Activated CD8-positive, alpha-beta memory T cell treated with anti-CD3 and anti-CD28 coated beads, Interleukin-2, amount 10 ng/mL, durations not matched to agents 7 days and 5 days (primary cell): ENCODE results near the gene IRGQ. TPM values are rescaled to one million over a fixed set of nuclear protein-coding genes. Genes with fewer than 3 reads are reported as not detected.
"Not testable (repeated sequence)": the region's sequence is repeated elsewhere in the genome, so short reads cannot be mapped to it uniquely, and the experiment has no call there.

ENCODE experiments used
- ATAC-seq: fragments of 150-1000 bp; cut with Tn5 transposase; one replicate; pipeline ENCODE4 v1.10.0; 2021; ENCODE audit warnings: moderate library complexity
- CTCF ChIA-PET: fragments of 350-600 bp; sonication (Branson Sonifier 250); formaldehyde crosslinking; loops from one replicate; lab custom pipeline; 2021; ENCODE audit warnings: antibody characterized with exemption; lab: Charles Lee
- DNase-seq: peaks from one replicate; pipeline ENCODE4 v3.0.0-alpha.2; 2020
- H3K27ac Mint-ChIP-seq: one replicate; pipeline ENCODE4 v1.8.0; 2021; ENCODE audit warnings: mild to moderate bottlenecking, mixed read lengths
- H3K27me3 Mint-ChIP-seq: one replicate; pipeline ENCODE4 v1.8.0; 2021; ENCODE audit warnings: mixed read lengths
- H3K36me3 Mint-ChIP-seq: one replicate; pipeline ENCODE4 v1.8.0; 2021; ENCODE audit warnings: mild to moderate bottlenecking, mixed read lengths
- H3K4me1 Mint-ChIP-seq: one replicate; pipeline ENCODE4 v1.8.0; 2021; ENCODE audit warnings: mixed read lengths
- H3K4me3 Mint-ChIP-seq: one replicate; pipeline ENCODE4 v1.8.0; 2021; ENCODE audit warnings: mild to moderate bottlenecking, moderate library complexity, mixed read lengths
- H3K9me3 Mint-ChIP-seq: one replicate; pipeline ENCODE4 v1.8.0; 2022; ENCODE audit warnings: low read depth, mixed read lengths
- total RNA-seq, 2 experiments: library from RNA; stranded (reverse); gene quantifications; one replicate each; pipeline ENCODE4 v1.2.3, GENCODE V29; 2021

The IRGQ gene
- total RNA-seq, 2 experiments from 2014 or later, result 12.9 to 23.0 TPM

- Mint-ChIP-seq H3K36me3 (peaks cover 11% of the 10 kb centered on the region), H3K4me1 (peaks cover 26% of the 10 kb centered on the region), H3K27ac (no peak overlapping the region), H3K4me3 (no peak overlapping the region), H3K9me3 (no peaks in the 10 kb centered on the region), H3K27me3 (no peaks in the 10 kb centered on the region)
- DNase-seq (no peak), ATAC-seq (no peak)
- CTCF ChIA-PET, result interaction anchor here (0.9 to 6.4 kb wide), 2 partner anchors 10 to 36 kb away, joined by 4 to 173 read pairs; no protein-coding TSS in a partner anchor
These were observed 3.8 kb downstream of the IRGQ start for GRCh38 chr19:43591904-43592772.

- no peak for DNase-seq
- Mint-ChIP-seq H3K36me3 (peaks cover 21% of the 10 kb centered on the region), H3K27ac (peak overlapping the region; percentile 72), H3K9me3 (no peaks in the 10 kb centered on the region), H3K4me1 (peaks cover 26% of the 10 kb centered on the region), H3K27me3 (no peaks in the 10 kb centered on the region), H3K4me3 (no peak overlapping the region)
- CTCF ChIA-PET, result interaction anchor here (0.7 to 2.7 kb wide), 3 partner anchors 31 to 143 kb away, joined by 3 to 14 read pairs (median 11); no protein-coding TSS in a partner anchor
- ATAC-seq, result no peak
These were observed 6.3 kb downstream of the IRGQ start for GRCh38 chr19:43589678-43590077.

- CTCF ChIA-PET, result interaction anchor here (0.7 to 2.7 kb wide), 3 partner anchors 30 to 142 kb away, joined by 3 to 14 read pairs (median 11); no protein-coding TSS in a partner anchor
- H3K4me1 Mint-ChIP-seq, result peaks cover 25% of the 10 kb centered on the region
- DNase-seq (no peak), ATAC-seq (no peak)
- H3K4me3 Mint-ChIP-seq, result no peak overlapping the region
- no peaks in the 10 kb centered on the region for H3K27me3 Mint-ChIP-seq
- H3K9me3 Mint-ChIP-seq, result no peaks in the 10 kb centered on the region
- peaks cover 24% of the 10 kb centered on the region for H3K36me3 Mint-ChIP-seq
- peak overlapping the region; percentile 72 for H3K27ac Mint-ChIP-seq
These were observed 6.7 kb downstream of the IRGQ start for GRCh38 chr19:43589277-43589676.

- peaks cover 21% of the 10 kb centered on the region for H3K36me3 Mint-ChIP-seq
- H3K9me3 Mint-ChIP-seq, ATAC-seq, H3K4me3 Mint-ChIP-seq, DNase-seq, CTCF ChIA-PET, H3K27ac Mint-ChIP-seq, H3K27me3 Mint-ChIP-seq: not testable (repeated sequence)
- peaks cover 34% of the 10 kb centered on the region for H3K4me1 Mint-ChIP-seq
These were observed 8.9 kb downstream of the IRGQ start for GRCh38 chr19:43587029-43587428.

GRCh38 chr19:43586346-43586745 lies 9.6 kb downstream of the IRGQ start:
- H3K27me3 Mint-ChIP-seq, result no peaks in the 10 kb centered on the region
- no peak for ATAC-seq
- no peak overlapping the region for H3K4me3 Mint-ChIP-seq
- CTCF ChIA-PET, result interaction anchor here (7.9 kb wide), 1 partner anchor 9 kb away, joined by 53 read pairs; the partner anchor contains the start of gene IRGQ
- no peak overlapping the region for H3K27ac Mint-ChIP-seq
- H3K36me3 Mint-ChIP-seq, result peaks cover 21% of the 10 kb centered on the region
- peaks cover 40% of the 10 kb centered on the region for H3K4me1 Mint-ChIP-seq
- no peak for DNase-seq
- H3K9me3 Mint-ChIP-seq, result no peaks in the 10 kb centered on the region

- Mint-ChIP-seq H3K4me3 (no peak overlapping the region), H3K9me3 (no peaks in the 10 kb centered on the region), H3K27me3 (no peaks in the 10 kb centered on the region), H3K4me1 (peaks cover 45% of the 10 kb centered on the region), H3K36me3 (peaks cover 18% of the 10 kb centered on the region), H3K27ac (peak overlapping the region; percentile 83)
- CTCF ChIA-PET, result interaction anchor here (0.8 to 7.9 kb wide), 7 partner anchors 10 to 138 kb away, joined by 3 to 53 read pairs (median 4); partner anchors contain the start of gene IRGQ
- DNase-seq (no peak), ATAC-seq (no peak)
These were observed 11.4 kb downstream of the IRGQ start for GRCh38 chr19:43584484-43584883.

GRCh38 chr19:43582495-43582894 lies 13.4 kb downstream of the IRGQ start:
- CTCF ChIA-PET, result interaction anchor here (1.0 to 7.9 kb wide), 3 partner anchors 9 to 28 kb away, joined by 4 to 53 read pairs (median 20); partner anchors contain the start of gene IRGQ
- DNase-seq (no peak), ATAC-seq (no peak)
- Mint-ChIP-seq H3K27me3 (no peaks in the 10 kb centered on the region), H3K9me3 (no peaks in the 10 kb centered on the region), H3K36me3 (peaks cover 17% of the 10 kb centered on the region), H3K4me1 (peaks cover 51% of the 10 kb centered on the region), H3K27ac (peak overlapping the region; percentile 89), H3K4me3 (no peak overlapping the region)

- DNase-seq (no peak), ATAC-seq (no peak)
- CTCF ChIA-PET, result interaction anchor here (1.5 to 7.9 kb wide), 4 partner anchors 13 to 45 kb away, joined by 3 to 53 read pairs (median 15); partner anchors contain the start of gene IRGQ
- Mint-ChIP-seq H3K4me1 (peaks cover 58% of the 10 kb centered on the region), H3K9me3 (no peaks in the 10 kb centered on the region), H3K27ac (peak overlapping the region; percentile 89), H3K36me3 (peaks cover 15% of the 10 kb centered on the region), H3K4me3 (peak overlapping the region; percentile 82), H3K27me3 (no peaks in the 10 kb centered on the region)
These were observed 14.5 kb downstream of the IRGQ start for GRCh38 chr19:43581467-43581866.

GRCh38 chr19:43578787-43579186 lies 17.1 kb downstream of the IRGQ start:
- CTCF ChIA-PET, result interaction anchor here (1.4 to 7.9 kb wide), 3 partner anchors 16 to 24 kb away, joined by 9 to 53 read pairs (median 10); partner anchors contain the start of gene IRGQ
- H3K9me3 Mint-ChIP-seq, result no peaks in the 10 kb centered on the region
- H3K27me3 Mint-ChIP-seq, result no peaks in the 10 kb centered on the region
- no peak for DNase-seq
- peak overlapping the region; percentile 59 for H3K27ac Mint-ChIP-seq
- no peak for ATAC-seq
- H3K4me3 Mint-ChIP-seq, result peak overlapping the region; percentile 82
- peaks cover 3% of the 10 kb centered on the region for H3K36me3 Mint-ChIP-seq
- H3K4me1 Mint-ChIP-seq, result peaks cover 66% of the 10 kb centered on the region

- no peaks in the 10 kb centered on the region for H3K27me3 Mint-ChIP-seq
- H3K36me3 Mint-ChIP-seq, result peaks cover 5% of the 10 kb centered on the region
- DNase-seq, result no peak
- peak overlapping the region; percentile 95 for H3K4me3 Mint-ChIP-seq
- no peaks in the 10 kb centered on the region for H3K9me3 Mint-ChIP-seq
- no peak for ATAC-seq
- peaks cover 48% of the 10 kb centered on the region for H3K4me1 Mint-ChIP-seq
- CTCF ChIA-PET, result interaction anchor here (2.9 to 3.0 kb wide), 2 partner anchors 19 to 21 kb away, joined by 17 to 38 read pairs; partner anchors contain the start of genes IRGQ and ZNF576
- H3K27ac Mint-ChIP-seq, result peak overlapping the region; percentile 63
These were observed 19.7 kb downstream of the IRGQ start for GRCh38 chr19:43575955-43576878.

- Mint-ChIP-seq H3K36me3 (peaks cover 5% of the 10 kb centered on the region), H3K4me3 (peak within 1 kb of the TSS; percentile 95), H3K9me3 (no peaks in the 10 kb centered on the region), H3K27ac (peak within 1 kb of the TSS; percentile 92), H3K27me3 (no peaks in the 10 kb centered on the region), H3K4me1 (peaks cover 45% of the 10 kb centered on the region)
- ATAC-seq (peak; percentile 97), DNase-seq (peak; percentile 99)
- CTCF ChIA-PET, result interaction anchor here (0.7 to 3.0 kb wide), 8 partner anchors 9 to 128 kb away, joined by 3 to 38 read pairs (median 4); partner anchors contain the start of genes IRGQ, ZNF575 and ZNF576
These were observed 20.6 kb downstream of the IRGQ start, which contains the start of the genes PINLYP and XRCC1 for GRCh38 chr19:43575156-43575950. Gene PINLYP (plus strand): TSS chr19:43575801. CDS start chr19:43577192, 1,391 bp downstream. Gene XRCC1 (minus strand): TSS chr19:43575527. CDS start chr19:43575458, 69 bp downstream.
